Measurements from ENCODE around the gene CMKLR1.

DNA sequence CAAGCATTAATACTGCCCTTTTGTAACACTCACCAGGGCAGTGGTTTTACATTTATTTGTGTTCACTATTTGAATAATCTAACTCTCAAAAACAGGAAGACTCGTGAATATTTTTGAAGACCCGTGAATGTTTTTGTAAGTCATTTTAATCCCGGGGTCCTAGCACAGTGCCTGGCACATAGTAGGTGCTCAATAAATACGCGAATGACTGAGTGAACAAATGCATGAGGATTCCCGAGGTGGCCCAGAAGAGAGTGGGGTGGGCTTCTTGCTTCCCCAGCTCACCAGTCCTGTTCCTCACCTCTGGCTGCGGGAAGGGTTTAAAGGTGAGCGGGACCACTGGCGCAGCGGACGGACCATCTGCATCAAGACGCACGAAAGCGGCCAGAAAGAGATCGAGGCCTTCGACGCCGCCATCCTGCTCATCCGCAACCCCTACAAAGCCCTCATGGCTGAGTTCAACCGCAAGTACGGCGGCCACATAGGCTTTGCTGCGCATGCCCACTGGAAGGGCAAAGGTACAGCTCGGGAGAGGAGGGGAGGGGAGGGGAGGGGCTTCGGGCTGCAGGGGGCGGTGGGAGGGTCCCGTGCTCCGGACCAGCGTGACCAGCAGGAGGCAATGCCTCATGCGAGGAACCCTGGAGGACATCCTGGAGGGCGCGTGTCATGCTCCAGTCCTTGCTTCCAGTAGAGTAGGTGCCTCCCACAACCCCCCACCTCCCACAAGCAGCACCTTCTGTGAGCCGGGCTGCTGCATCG, 98.9 kb downstream of the CMKLR1 start:
- TF ChIP-seq, protein P1, sequence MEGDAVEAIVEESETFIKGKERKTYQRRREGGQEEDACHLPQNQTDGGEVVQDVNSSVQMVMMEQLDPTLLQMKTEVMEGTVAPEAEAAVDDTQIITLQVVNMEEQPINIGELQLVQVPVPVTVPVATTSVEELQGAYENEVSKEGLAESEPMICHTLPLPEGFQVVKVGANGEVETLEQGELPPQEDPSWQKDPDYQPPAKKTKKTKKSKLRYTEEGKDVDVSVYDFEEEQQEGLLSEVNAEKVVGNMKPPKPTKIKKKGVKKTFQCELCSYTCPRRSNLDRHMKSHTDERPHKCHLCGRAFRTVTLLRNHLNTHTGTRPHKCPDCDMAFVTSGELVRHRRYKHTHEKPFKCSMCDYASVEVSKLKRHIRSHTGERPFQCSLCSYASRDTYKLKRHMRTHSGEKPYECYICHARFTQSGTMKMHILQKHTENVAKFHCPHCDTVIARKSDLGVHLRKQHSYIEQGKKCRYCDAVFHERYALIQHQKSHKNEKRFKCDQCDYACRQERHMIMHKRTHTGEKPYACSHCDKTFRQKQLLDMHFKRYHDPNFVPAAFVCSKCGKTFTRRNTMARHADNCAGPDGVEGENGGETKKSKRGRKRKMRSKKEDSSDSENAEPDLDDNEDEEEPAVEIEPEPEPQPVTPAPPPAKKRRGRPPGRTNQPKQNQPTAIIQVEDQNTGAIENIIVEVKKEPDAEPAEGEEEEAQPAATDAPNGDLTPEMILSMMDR (IDR thresholded peaks at IDR 0.05; ENCODE audit: insufficient read depth, low read depth, low read length): no peak
- no peak for TF ChIP-seq EZH2 (IDR thresholded peaks at IDR 0.05; ENCODE audit: insufficient read depth, low read length)
